GM23338 (cell line): Measurements from ENCODE around the gene MRNIP. TPM values are rescaled to one million over a fixed set of nuclear protein-coding genes. Genes with fewer than 3 reads are reported as not detected.

Experiments used
- ATAC-seq: fragments of 200-7000 bp; cut with Tn5 transposase; 3 replicates; pipeline ENCODE4 v1.9.1; 2020
- DNase-seq: peaks from one replicate; pipeline ENCODE4 v3.0.0-alpha.2; 2015; ENCODE audit warnings: low spot score
- H2AFZ ChIP-seq: fragments of 200-600 bp; sonication (generic); 2 replicates; pipeline ENCODE4 v1.8.0; 2016; ENCODE audit warnings: antibody characterized with exemption, mild to moderate bottlenecking, moderate library complexity
- H3F3A ChIP-seq: fragments of 200-600 bp; sonication (generic); replicated peaks from 2 replicates; pipeline ENCODE4 v1.8.0; 2017; ENCODE audit warnings: antibody characterized with exemption, mixed run types, low read depth
- H3K27ac ChIP-seq: fragments of 200-600 bp; sonication (generic); 2 replicates; pipeline ENCODE4 v1.6.1; 2016; ENCODE audit warnings: low read depth
- H3K27me3 ChIP-seq: fragments of 200-600 bp; sonication (generic); 2 replicates; pipeline ENCODE4 v1.8.0; 2016; ENCODE audit warnings: mild to moderate bottlenecking, mixed run types, moderate library complexity; ENCODE audit not compliant: insufficient read depth
- H3K36me3 ChIP-seq: fragments of 200-600 bp; sonication (generic); 2 replicates; pipeline ENCODE4 v1.8.0; 2016; ENCODE audit warnings: mild to moderate bottlenecking; ENCODE audit not compliant: insufficient read depth
- H3K4me1 ChIP-seq: fragments of 200-600 bp; sonication (generic); 2 replicates; pipeline ENCODE4 v1.8.0; 2016; ENCODE audit warnings: mild to moderate bottlenecking, moderate library complexity; ENCODE audit not compliant: insufficient read depth
- H3K4me2 ChIP-seq: fragments of 200-600 bp; sonication (generic); 2 replicates; pipeline ENCODE4 v1.7.1; 2017; ENCODE audit warnings: mixed run types
- H3K4me3 ChIP-seq: fragments of 200-600 bp; sonication (generic); 2 replicates; pipeline ENCODE4 v1.6.1; 2016; ENCODE audit warnings: mixed run types
- H3K79me2 ChIP-seq: fragments of 200-600 bp; sonication (generic); replicated peaks from 2 replicates; pipeline ENCODE4 v1.8.0; 2017; ENCODE audit warnings: mild to moderate bottlenecking; ENCODE audit not compliant: insufficient read depth
- H3K9me2 ChIP-seq: fragments of 200-600 bp; sonication (generic); 2 replicates; pipeline ENCODE4 v1.8.0; 2017; ENCODE audit not compliant: insufficient read depth
- H4K20me1 ChIP-seq: fragments of 200-600 bp; sonication (generic); replicated peaks from 2 replicates; pipeline ENCODE4 v1.8.0; 2017; ENCODE audit warnings: mild to moderate bottlenecking; ENCODE audit not compliant: insufficient read depth
- H3K27ac Mint-ChIP-seq: 2 replicates; pipeline ENCODE4 v1.8.0; 2020; ENCODE audit warnings: inconsistent platforms, mild to moderate bottlenecking, moderate library complexity, mixed read lengths
- H3K27me3 Mint-ChIP-seq: 3 replicates; pipeline ENCODE4 v1.8.0; 2022; ENCODE audit warnings: low read depth, mild to moderate bottlenecking, moderate library complexity, mixed read lengths, inconsistent platforms; ENCODE audit not compliant: insufficient read depth, poor library complexity
- H3K36me3 Mint-ChIP-seq: 3 replicates; pipeline ENCODE4 v1.8.0; 2021; ENCODE audit warnings: low read depth, mild to moderate bottlenecking, inconsistent platforms, moderate library complexity, mixed read lengths
- H3K4me1 Mint-ChIP-seq: 3 replicates; pipeline ENCODE4 v1.8.0; 2020; ENCODE audit warnings: mild to moderate bottlenecking, inconsistent platforms, mixed read lengths
- H3K4me3 Mint-ChIP-seq: 3 replicates; pipeline ENCODE4 v1.8.0; 2021; ENCODE audit warnings: moderate library complexity, mild to moderate bottlenecking, inconsistent platforms, mixed read lengths
- H3K9me3 Mint-ChIP-seq: 3 replicates; pipeline ENCODE4 v1.8.0; 2020; ENCODE audit warnings: moderate library complexity, mild to moderate bottlenecking, inconsistent platforms, mixed read lengths
- JUNB ChIP-seq: IDR thresholded peaks from one replicate; pipeline ENCODE4 v1.6.1; 2016; ENCODE audit warnings: antibody characterized with exemption; ENCODE audit not compliant: unreplicated experiment
- ZNF331 ChIP-seq: fragments of 250-450 bp; sonication (Bioruptor Pico); IDR thresholded peaks from 2 replicates; pipeline ENCODE4 v1.5.0; 2020; ENCODE audit warnings: low read depth, mild to moderate bottlenecking, moderate library complexity
- polyA plus RNA-seq: library from polyadenylated mRNA; unstranded; fragments of >200 nt; fragmentation: Nextera tagmentation; extraction: Ambion mirVana; gene quantifications from 2 replicates; pipeline ENCODE4 v1.2.1, GENCODE V29; 2016
- total RNA-seq: library from RNA; depleted of rRNA; stranded (reverse); fragments of >200 nt; shearing (Covaris generic); gene quantifications from 2 replicates; pipeline ENCODE4 v1.2.3, GENCODE V29; 2014
- TF ChIP-seq, protein P1 (sequence below), 2 experiments: fragments of 200-600 bp in 1 of 2; sonication (generic) in 1 of 2; conservative IDR thresholded peaks; 2 replicates each; pipeline versions ENCODE4 v1.5.1 to v1.6.1; 2016 to 2017; ENCODE audit warnings: antibody characterized with exemption in 2 of 2, low read depth in 2 of 2, mild to moderate bottlenecking in 2 of 2, moderate library complexity in 1 of 2
- TF ChIP-seq, protein P2 (sequence below): IDR thresholded peaks from 2 replicates; pipeline ENCODE4 v1.6.1; 2016; ENCODE audit warnings: antibody characterized with exemption

MRNIP gene
- total and polyA plus RNA-seq, 2 experiments from 2014 or later: 18.2 to 34.4 TPM

DNA sequence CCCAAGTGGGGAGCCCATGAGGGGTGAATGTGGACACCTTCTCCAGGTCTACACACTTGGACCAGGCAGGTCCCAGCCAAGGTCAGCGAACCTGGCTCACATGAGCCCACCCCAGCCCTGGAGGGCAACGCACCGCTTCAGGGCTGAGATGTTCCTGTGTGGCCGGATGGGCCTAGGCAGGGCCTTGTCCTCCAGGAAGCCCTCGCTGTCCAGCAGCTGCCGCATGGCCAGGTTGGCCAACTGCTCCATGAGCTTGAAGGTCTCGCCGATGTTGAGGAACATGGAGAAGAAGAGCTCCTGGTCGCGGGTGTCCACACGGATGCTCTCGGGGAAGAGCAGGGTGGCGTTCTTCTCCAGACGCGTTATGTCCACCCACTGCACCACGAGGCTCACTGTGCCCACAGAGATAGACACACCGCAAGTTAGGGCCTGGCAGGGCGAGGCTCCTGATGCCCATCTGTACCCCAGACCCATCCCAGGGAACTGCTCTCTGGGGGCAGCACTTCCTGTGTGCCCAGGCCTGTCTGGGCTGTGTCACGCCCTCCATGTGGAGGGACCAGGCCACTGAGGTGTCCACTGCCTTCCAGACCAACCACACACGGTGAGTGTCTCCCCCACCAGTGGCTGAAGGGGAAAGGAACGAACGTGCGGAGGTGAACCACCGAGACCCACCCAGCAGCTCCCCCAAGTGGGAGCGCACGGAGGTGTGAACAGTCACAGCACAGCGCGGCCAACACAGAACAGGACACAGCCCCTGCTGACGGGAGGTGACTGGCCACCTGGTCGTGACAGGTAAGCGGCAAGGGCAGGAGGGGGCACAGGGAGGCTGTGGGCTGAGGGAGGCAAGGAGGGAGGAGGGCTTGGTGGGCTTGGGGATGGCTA lies 34.7 kb upstream of the MRNIP start:
- Histone ChIP-seq H3K4me2 (no peak overlapping the region), H3K9me2 (no peaks in the 10 kb centered on the region), H4K20me1 (no peaks in the 10 kb centered on the region), H3F3A (no peaks in the 10 kb centered on the region), H3K36me3 (no peaks in the 10 kb centered on the region), H2AFZ (no peak overlapping the region), H3K4me1 (peaks cover 12% of the 10 kb centered on the region), H3K4me3 (no peak overlapping the region), H3K27ac (no peak overlapping the region), H3K27me3 (no peaks in the 10 kb centered on the region), H3K79me2 (no peaks in the 10 kb centered on the region)
- Mint-ChIP-seq H3K27me3 (peaks cover 4% of the 10 kb centered on the region), H3K36me3 (peaks cover 40% of the 10 kb centered on the region), H3K9me3 (no peaks in the 10 kb centered on the region), H3K4me1 (peaks cover 12% of the 10 kb centered on the region; the same call in 2 of the 3 replicates), H3K4me3 (no peak overlapping the region), H3K27ac (no peak overlapping the region)
- ATAC-seq: no peak; the same call in 2 of the 3 replicates
- TF ChIP-seq, protein P1, sequence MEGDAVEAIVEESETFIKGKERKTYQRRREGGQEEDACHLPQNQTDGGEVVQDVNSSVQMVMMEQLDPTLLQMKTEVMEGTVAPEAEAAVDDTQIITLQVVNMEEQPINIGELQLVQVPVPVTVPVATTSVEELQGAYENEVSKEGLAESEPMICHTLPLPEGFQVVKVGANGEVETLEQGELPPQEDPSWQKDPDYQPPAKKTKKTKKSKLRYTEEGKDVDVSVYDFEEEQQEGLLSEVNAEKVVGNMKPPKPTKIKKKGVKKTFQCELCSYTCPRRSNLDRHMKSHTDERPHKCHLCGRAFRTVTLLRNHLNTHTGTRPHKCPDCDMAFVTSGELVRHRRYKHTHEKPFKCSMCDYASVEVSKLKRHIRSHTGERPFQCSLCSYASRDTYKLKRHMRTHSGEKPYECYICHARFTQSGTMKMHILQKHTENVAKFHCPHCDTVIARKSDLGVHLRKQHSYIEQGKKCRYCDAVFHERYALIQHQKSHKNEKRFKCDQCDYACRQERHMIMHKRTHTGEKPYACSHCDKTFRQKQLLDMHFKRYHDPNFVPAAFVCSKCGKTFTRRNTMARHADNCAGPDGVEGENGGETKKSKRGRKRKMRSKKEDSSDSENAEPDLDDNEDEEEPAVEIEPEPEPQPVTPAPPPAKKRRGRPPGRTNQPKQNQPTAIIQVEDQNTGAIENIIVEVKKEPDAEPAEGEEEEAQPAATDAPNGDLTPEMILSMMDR (conservative IDR thresholded peaks at IDR 0.05; ENCODE audit: low read depth in 2 of 2): peak in 1 of 2 experiments; percentile 35; a peak in 2 of 4 replicates
- TF ChIP-seq, protein P2, sequence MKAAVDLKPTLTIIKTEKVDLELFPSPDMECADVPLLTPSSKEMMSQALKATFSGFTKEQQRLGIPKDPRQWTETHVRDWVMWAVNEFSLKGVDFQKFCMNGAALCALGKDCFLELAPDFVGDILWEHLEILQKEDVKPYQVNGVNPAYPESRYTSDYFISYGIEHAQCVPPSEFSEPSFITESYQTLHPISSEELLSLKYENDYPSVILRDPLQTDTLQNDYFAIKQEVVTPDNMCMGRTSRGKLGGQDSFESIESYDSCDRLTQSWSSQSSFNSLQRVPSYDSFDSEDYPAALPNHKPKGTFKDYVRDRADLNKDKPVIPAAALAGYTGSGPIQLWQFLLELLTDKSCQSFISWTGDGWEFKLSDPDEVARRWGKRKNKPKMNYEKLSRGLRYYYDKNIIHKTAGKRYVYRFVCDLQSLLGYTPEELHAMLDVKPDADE: no peak
- no peak for TF ChIP-seq ZNF331 (CRISPR knock-in tag)
- DNase-seq: no peak

DNA sequence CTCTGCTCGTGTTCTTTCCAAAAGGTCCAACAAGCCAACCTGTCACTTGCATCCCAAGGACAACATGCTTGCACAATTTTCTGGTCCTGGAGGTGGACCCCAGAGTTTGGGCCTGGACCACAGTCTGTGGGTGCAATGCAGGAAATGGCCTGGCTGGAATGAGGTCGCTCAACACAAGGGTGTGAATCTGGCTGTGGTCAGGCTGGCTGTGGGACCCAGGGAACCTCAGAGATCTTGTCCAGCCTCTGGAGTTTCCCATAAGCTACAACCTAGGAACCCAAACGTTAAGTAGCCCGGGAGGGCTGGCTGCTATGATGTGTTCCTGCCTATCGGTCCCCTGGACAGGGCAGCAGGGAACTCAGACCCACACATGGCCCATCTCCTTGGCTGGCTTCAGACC lies 33.6 kb upstream of the MRNIP start:
- Histone ChIP-seq H3F3A (no peaks in the 10 kb centered on the region), H2AFZ (no peak overlapping the region), H3K4me2 (no peak overlapping the region), H3K27me3 (no peaks in the 10 kb centered on the region), H3K79me2 (no peaks in the 10 kb centered on the region), H3K9me2 (no peaks in the 10 kb centered on the region), H3K36me3 (no peaks in the 10 kb centered on the region), H4K20me1 (no peaks in the 10 kb centered on the region), H3K4me1 (peaks cover 12% of the 10 kb centered on the region), H3K27ac (no peak overlapping the region), H3K4me3 (no peak overlapping the region)
- ATAC-seq (no peak), DNase-seq (no peak)
- Mint-ChIP-seq H3K27ac (no peak overlapping the region), H3K4me3 (no peak overlapping the region), H3K36me3 (peaks cover 40% of the 10 kb centered on the region), H3K4me1 (peaks cover 12% of the 10 kb centered on the region; the same call in 2 of the 3 replicates), H3K27me3 (peaks cover 4% of the 10 kb centered on the region), H3K9me3 (no peaks in the 10 kb centered on the region)
- no peak for TF ChIP-seq JUNB
- TF ChIP-seq, protein P1 (conservative IDR thresholded peaks at IDR 0.05; ENCODE audit: low read depth in 2 of 2): peak in 1 of 2 experiments; percentile 35; a peak in 2 of 4 replicates
